GM12875 (cell line): ENCODE measurements around the gene NRCAM.

Experiments used
- H3K4me3 ChIP-seq: one replicate; pipeline ENCODE4 v1.5.1; 2011; ENCODE audit warnings: low read depth, low read length, control low read depth
- TF ChIP-seq, protein P1 (sequence below): IDR thresholded peaks from 2 replicates; pipeline ENCODE4 v1.5.1; 2011; ENCODE audit warnings: low read depth, mild to moderate bottlenecking, control low read depth, inconsistent platforms, low read length, moderate library complexity, borderline replicate concordance; ENCODE audit not compliant: insufficient read depth

Gene NRCAM

DNA sequence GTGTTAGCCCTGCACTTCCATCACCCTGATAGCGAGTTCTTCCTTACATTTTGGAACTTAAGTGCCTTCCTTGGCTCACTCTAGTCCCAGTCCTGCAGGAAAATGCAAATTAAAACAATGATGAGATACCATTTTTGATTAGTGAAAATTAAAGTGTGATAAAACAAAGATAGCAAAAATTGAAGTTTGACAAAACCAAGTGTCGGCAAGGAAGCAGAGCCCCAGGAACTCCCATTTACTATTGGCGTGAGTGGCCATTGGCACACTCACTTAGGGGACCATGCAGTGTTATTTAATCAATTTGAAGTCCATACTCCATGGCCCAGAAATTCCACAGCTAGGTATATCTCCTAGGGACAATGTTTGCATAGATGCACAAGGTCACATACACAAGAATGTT is 354.5 kb downstream of the NRCAM start:
- H3K4me3 ChIP-seq: no peak overlapping the region
- TF ChIP-seq, protein P1, sequence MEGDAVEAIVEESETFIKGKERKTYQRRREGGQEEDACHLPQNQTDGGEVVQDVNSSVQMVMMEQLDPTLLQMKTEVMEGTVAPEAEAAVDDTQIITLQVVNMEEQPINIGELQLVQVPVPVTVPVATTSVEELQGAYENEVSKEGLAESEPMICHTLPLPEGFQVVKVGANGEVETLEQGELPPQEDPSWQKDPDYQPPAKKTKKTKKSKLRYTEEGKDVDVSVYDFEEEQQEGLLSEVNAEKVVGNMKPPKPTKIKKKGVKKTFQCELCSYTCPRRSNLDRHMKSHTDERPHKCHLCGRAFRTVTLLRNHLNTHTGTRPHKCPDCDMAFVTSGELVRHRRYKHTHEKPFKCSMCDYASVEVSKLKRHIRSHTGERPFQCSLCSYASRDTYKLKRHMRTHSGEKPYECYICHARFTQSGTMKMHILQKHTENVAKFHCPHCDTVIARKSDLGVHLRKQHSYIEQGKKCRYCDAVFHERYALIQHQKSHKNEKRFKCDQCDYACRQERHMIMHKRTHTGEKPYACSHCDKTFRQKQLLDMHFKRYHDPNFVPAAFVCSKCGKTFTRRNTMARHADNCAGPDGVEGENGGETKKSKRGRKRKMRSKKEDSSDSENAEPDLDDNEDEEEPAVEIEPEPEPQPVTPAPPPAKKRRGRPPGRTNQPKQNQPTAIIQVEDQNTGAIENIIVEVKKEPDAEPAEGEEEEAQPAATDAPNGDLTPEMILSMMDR: no peak

DNA sequence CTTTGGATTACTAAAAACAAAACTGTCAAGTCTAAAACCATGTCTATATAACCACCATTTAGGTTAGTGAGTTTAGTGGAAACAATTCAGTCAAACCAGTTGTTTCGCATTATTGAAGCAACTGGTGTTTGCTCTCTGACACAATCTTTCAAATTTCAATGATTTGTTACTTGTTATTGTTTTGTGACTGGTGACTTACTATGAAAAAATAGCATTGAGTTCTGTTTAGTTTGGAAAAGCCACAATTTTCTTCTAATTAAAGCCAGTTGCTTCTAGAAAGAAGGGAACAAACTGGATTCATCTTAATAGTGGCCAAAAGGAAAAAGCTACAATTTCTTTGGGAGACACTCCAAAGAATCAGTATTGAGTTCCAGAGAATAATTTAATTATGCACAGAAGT is 356.5 kb downstream of the NRCAM start:
- no peak overlapping the region for H3K4me3 ChIP-seq
- TF ChIP-seq, protein P1: no peak

DNA sequence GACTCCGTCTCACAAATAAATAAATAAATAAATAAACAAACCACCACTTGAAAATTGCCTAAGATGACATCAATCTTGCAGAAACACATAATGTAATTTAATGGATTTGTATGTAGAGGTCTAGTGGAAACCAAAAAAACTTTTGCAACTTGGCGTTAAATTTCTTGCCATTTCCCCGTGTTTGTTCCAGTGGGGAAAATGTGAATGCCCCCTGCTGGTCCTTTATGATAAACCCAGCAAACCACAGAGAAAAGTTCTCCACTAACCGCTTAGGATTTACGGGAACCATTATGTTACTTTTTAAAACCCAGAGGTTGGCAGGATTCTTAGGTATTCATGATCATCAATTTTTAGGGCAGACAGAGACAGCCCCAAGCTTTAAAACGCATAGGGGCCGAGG is 358.5 kb downstream of the NRCAM start:
- no peak overlapping the region for H3K4me3 ChIP-seq
- TF ChIP-seq, protein P1: peak; percentile 20; the same call in 1 of the 2 replicates
